T47D (cell line): Measurements from ENCODE around the gene HSD3B1.

Experiments
- DNase-seq, 2 experiments: peaks; one replicate each; pipeline versions ENCODE4 v3.0.0 to v3.0.0-alpha.2; 2011 to 2012; ENCODE audit warnings: low read depth in 1 of 2, low spot score in 1 of 2
- JUND ChIP-seq: IDR thresholded peaks from 2 replicates; pipeline ENCODE4 v1.6.1; 2012; ENCODE audit warnings: low read depth
- in situ Hi-C: cut with HindIII; loops from 2 replicates; pipeline ENCODE4 v1.10.0; 2016; ENCODE audit warnings: low sequenced_read_pairs, low pct_unique_long_range_greater_than_20kb

Gene HSD3B1

DNA sequence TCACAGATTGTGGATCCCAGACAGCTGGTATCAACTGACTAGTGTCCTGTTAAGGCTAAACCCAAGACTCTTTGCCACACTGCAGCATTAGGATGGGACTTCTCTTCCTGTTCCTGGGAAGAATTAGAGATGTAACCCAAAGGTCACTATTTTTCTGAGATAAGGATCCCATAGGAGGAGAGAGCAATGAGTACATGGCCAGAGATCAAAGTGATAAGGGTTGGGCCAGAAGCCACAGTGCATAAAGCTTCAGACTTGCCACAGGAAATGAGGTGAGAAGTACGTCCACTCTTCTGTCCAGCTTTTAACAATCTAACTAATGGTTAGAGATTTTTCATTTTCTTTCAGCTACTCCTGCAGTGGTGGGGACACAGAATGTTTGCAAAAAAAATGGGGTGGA, at the start of gene HSD3B1:
Gene HSD3B1, plus strand, starts transcription at position 270 of the 400 bp plus-strand sequence. CDS start 267 bp downstream, outside the sequence.
- no peak for DNase-seq
- in situ Hi-C loops: no loop called here
- no peak for TF ChIP-seq JUND

DNA sequence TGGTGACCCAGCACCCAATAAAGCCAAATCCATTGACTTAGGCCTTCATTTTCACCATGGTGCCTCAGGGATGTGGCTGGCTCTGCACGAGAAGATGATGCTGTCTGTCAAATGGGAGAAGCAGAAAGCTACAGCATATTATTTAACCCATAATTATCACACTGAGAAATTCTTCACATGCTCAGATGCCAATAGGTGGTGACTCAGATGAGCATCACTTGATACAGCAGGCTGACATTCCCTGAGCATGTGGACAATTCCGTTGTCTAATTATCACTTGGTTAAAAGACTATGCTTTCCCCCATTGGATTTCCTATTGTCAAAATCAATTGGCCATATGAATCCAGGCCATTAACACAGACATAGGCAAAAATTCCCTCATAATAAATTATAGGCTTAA, 44.0 kb upstream of the HSD3B1 start:
- in situ Hi-C loops: no loop called here
- no peak for DNase-seq
- no peak for TF ChIP-seq JUND

DNA sequence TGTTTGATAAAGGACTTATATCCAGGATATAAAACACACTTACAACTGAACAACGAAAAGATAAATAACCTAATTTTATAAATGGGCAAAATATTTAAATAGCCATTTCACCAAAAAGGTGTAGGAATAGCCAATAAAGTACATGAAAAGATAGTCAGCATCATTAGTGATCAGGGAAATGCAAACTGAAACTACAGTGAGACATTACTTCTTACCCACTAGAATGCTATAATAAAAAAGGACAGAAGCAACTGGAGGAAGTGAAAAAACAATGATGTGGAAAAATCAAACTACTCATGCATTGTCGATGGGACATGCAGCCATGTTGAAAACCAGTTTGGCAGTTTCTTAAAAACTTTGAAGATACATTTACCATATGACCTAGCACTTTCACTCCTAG, 43.4 kb upstream of the HSD3B1 start:
- TF ChIP-seq JUND: no peak
- DNase-seq: no peak
- in situ Hi-C loops: no loop called here

DNA sequence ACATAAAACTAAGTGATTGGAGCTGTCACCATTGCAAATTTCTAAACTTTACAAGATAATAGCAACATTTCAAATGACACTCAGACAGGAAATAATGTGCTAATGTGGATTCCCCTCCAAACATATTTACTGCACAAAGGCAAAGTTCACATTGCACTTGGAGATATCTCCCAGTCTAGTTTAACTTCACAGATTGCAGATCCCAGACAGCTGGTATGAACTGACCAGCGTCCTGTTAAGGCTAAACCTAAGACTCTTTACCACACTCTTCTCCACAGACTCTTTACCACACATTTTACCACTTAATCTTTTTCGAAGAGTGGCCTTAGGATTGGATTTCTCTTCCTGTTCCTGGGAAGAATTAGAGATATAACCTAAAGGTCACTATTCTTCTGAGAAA, 40.6 kb upstream of the HSD3B1 start:
- in situ Hi-C loops: no loop called here

GRCh38 chr1:119467219-119467618, 39.8 kb upstream of the HSD3B1 start:
- no peak for TF ChIP-seq JUND
- DNase-seq: no peak
- in situ Hi-C loops: no loop called here

More for the DNA sequence above, 40.6 kb upstream of the HSD3B1 start:
- no peak for TF ChIP-seq JUND
- no peak for DNase-seq

- DNase-seq: no peak
- in situ Hi-C loops: no loop called here
- no peak for TF ChIP-seq JUND
Observed at GRCh38 chr1:119467857-119468668, 38.9 kb upstream of the HSD3B1 start.

DNA sequence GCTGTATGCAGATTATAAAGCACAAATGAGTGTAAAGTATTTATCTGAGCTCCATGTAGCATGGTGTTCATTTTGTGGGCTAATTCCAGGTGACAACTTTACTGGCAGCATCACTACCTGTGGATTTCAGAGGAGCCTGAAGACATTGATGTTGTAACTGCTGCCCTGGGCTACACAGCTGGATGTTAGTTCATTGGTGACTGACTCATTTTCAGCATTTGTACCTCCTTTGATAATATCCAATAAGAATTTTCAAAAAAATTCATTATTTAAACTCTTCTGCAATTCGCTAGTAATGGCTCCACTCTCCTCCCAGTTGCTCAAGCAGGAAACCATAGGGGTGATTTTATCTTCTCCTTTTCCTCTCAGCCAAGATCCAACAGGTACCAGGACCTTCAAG, 37.3 kb upstream of the HSD3B1 start:
- TF ChIP-seq JUND: no peak
- no peak for DNase-seq
- in situ Hi-C loops: no loop called here

GRCh38 chr1:119470377-119470776, 36.6 kb upstream of the HSD3B1 start:
- DNase-seq: no peak
- no peak for TF ChIP-seq JUND

DNA sequence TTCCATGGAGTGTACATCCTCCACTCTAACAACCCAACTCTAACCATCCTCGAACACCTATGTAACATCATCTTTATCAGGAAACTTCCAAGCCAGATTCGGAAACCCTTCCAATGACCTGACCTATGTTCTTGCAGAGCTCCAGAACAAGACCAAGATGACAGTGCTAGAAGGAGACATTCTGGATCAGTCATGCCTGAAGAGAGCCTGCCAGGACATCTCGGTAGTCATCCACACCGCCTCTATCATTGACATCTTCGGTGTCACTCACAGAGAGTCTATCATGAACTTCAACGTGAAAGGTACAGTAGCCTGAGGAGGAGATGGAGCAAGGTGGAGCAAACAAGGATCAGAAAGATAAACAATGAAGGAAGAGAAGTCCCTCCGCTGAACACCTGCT, 36.1 kb upstream of the HSD3B1 start:
- DNase-seq: no peak
- in situ Hi-C loops: no loop called here
- no peak for TF ChIP-seq JUND

More at GRCh38 chr1:119470377-119470776, 36.6 kb upstream of the HSD3B1 start:
- in situ Hi-C loops: no loop called here

DNA sequence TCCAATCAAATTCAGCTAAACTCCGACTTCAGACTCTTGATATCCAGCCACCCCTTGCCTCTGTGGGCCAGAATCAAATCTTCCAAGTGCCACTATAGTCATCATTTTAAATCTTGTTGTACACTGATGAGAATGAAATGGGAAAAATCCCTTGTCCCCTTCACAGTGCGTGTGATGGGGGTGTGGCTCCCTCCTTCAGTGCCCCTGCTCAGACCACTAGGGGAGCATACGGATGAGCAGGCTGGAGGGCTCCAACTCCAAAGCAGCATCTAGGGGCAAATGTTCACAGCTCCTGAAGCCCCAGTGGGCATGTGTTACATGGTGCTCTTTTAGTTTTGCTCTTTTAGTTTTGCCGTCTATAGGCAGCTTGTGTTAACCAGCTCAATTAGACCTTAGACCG, 35.4 kb upstream of the HSD3B1 start:
- in situ Hi-C loops: no loop called here
- no peak for TF ChIP-seq JUND

DNA sequence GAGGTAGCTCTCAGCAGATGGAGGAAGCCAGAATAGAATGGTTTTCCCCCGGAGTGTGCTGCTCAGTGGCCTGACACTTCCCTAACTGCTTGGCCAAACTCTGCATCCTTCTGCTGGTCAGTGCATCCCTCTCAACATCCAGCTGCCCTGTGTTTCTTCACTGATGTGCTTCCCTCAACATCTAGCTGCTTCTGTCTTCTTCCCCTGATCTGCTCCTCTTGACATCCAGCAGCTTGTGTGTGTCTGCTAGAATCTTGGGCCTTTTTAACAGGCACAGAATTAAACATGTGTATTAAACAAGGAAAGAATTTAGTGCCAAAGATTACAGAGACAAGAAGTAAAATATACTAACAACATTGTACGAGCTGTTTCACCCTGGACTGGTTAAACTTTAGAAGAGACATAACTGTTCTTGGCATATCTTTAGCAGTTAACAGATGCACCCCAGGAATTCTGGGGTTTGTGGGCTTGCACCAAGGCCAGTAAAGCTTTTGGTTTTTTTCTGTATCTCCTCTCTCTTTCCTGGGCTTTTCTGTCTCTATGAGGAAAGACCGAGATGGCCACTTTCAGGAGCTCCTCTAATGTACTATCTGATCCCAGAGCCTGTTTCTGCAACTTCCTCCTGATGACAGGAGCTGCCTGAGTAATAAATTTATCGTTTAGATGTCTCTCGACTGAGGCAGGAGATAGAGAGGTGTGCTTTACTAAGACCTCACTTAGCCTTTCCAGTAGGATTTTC, 34.8 kb upstream of the HSD3B1 start:
- in situ Hi-C loops: no loop called here
- no peak for DNase-seq
- TF ChIP-seq JUND: no peak

More for the DNA sequence above, 35.4 kb upstream of the HSD3B1 start:
- no peak for DNase-seq

DNA sequence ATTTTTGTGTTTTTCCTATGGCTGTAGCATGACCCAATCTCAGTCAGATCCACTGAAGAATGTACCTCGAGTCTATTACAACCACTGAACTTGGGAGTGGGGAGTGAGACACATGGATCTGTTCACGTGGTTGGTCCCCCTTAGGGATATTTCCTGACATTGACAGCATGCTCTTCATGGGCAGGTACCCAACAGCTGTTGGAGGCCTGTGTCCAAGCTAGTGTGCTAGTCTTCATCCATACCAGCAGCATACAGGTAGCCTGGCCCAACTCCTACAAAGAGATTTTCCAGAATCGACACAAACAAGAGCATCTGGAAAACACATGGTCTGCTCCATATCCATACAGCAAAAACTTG, 34.2 kb upstream of the HSD3B1 start:
- TF ChIP-seq JUND: no peak
- DNase-seq: no peak
- in situ Hi-C loops: no loop called here

DNA sequence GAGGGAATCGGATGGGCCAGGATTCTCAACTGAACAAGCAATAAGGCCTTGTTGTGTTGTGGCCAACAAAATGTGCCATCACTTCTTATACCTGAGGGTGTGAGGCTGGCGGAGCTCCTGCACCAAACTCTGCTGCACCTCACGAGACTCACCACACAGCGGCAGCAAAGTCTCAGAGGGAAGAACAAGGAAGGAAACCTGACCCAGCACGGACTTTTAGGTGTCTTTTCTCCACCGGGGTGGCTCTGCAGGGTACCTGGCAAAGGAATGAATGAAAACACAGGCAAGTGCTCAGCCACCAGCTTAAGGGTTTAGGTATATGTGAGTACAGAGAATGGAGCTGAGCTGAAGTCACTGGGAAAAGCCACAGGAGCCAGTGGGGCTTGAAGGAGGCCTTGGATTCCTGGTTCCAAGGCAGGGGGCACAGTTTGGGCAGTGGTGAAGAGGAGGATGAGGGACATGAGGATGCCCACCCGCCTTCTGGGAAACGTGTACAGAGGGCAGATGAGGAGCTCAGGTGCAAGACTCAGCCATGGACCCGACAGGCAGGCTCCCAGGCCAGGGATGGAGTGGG, 31.1 kb upstream of the HSD3B1 start:
- peak; percentile 47 to 77 for DNase-seq
- TF ChIP-seq JUND: no peak
- in situ Hi-C loops: no loop called here
